Mesothelial cell of epicardium (in vitro differentiated cells): ENCODE measurements around the gene STAT4. TPM values are rescaled to one million over a fixed set of nuclear protein-coding genes. Genes with fewer than 3 reads are reported as not detected.

Experiments
- DNase-seq, 2 experiments: peaks; one replicate each; pipeline ENCODE4 v3.0.0; 2021; ENCODE audit warnings: low spot score in 2 of 2; ENCODE audit not compliant: unreplicated experiment in 2 of 2
- H3K27ac Mint-ChIP-seq: 2 replicates; pipeline ENCODE4 v1.8.0; 2021; ENCODE audit warnings: mixed read lengths
- H3K27me3 Mint-ChIP-seq: 2 replicates; pipeline ENCODE4 v1.8.0; 2021; ENCODE audit warnings: low read depth, mixed read lengths
- H3K36me3 Mint-ChIP-seq: 2 replicates; pipeline ENCODE4 v1.8.0; 2021; ENCODE audit warnings: mixed read lengths
- H3K4me1 Mint-ChIP-seq: 2 replicates; pipeline ENCODE4 v1.8.0; 2021; ENCODE audit warnings: mixed read lengths
- H3K4me3 Mint-ChIP-seq: 2 replicates; pipeline ENCODE4 v1.8.0; 2021; ENCODE audit warnings: mild to moderate bottlenecking, moderate library complexity, mixed read lengths
- H3K9me3 Mint-ChIP-seq: 2 replicates; pipeline ENCODE4 v1.8.0; 2021; ENCODE audit warnings: mixed read lengths
- CTCF ChIP-seq: fragments of 200-600 bp; sonication (generic); IDR thresholded peaks from one replicate; pipeline ENCODE4 v1.5.0; 2021; ENCODE audit warnings: antibody characterized with exemption; ENCODE audit not compliant: unreplicated experiment
- total RNA-seq: library from RNA; stranded (reverse); gene quantifications from 3 replicates; pipeline ENCODE4 v1.2.1, GENCODE V29; 2021

The STAT4 gene
- total RNA-seq, 1 donor from 2014 or later: 2.4 TPM

DNA sequence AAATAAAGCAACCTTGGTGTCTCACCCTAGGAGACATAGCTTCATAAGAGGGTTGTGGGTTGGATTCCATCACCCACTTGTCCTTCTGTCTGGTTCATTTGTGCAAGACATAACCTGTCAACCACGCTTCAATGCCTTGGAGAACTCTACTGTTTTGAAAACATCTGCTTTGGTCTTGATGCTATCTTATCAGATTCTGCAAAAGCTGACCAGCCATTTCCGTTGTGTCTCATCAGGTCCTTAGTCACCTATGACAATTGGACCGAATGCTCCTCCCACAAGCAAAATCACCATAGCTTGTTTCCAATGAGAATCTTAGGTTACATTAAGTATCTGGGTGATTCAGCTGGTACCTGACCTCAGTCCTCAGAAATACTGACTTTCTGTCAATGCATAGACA lies 35.4 kb downstream of the STAT4 start:
- Mint-ChIP-seq H3K36me3 (no peaks in the 10 kb centered on the region), H3K27me3 (peaks cover 62% of the 10 kb centered on the region), H3K4me1 (peaks cover 23% of the 10 kb centered on the region), H3K27ac (no peak overlapping the region), H3K9me3 (peaks cover 5% of the 10 kb centered on the region), H3K4me3 (no peak overlapping the region)
- no peak for DNase-seq
- no peak for TF ChIP-seq CTCF

GRCh38 chr2:191114403-191114886 lies 36.3 kb downstream of the STAT4 start:
- Mint-ChIP-seq H3K27me3 (peaks cover 63% of the 10 kb centered on the region), H3K36me3 (no peaks in the 10 kb centered on the region), H3K9me3 (no peaks in the 10 kb centered on the region), H3K4me3 (no peak overlapping the region), H3K27ac (no peak overlapping the region), H3K4me1 (peaks cover 23% of the 10 kb centered on the region)
- DNase-seq: no peak
- TF ChIP-seq CTCF: no peak

- no peak overlapping the region for H3K4me3 Mint-ChIP-seq
- no peaks in the 10 kb centered on the region for H3K9me3 Mint-ChIP-seq
- no peak overlapping the region for H3K27ac Mint-ChIP-seq
- no peaks in the 10 kb centered on the region for H3K36me3 Mint-ChIP-seq
- peaks cover 59% of the 10 kb centered on the region for H3K27me3 Mint-ChIP-seq
- no peak for TF ChIP-seq CTCF
- peaks cover 23% of the 10 kb centered on the region for H3K4me1 Mint-ChIP-seq
- no peak for DNase-seq
These were observed 37.0 kb downstream of the STAT4 start for GRCh38 chr2:191113761-191114160.

DNA sequence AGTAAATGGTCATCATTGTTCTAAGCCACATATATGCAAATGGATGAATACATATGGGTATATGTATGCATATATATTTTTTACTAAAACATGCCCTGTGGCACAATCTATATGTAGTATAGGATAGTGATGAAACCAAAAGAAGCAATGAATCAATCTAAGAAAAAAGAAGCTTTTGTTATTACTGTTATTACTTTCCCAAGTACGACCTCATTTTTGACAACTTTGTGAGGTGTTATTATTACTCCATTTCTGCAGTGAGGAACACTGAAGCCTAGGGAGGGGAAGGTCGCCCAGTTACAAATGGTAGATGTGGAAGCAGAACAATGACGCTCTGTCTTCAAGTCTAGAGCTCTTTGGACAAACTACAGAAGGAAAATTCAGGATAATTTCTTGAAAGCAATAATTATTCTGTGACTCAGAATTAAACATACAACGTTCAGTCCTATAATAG lies 38.3 kb downstream of the STAT4 start:
- Mint-ChIP-seq H3K4me3 (no peak overlapping the region), H3K4me1 (peaks cover 19% of the 10 kb centered on the region), H3K27ac (no peak overlapping the region), H3K9me3 (no peaks in the 10 kb centered on the region), H3K27me3 (peaks cover 53% of the 10 kb centered on the region), H3K36me3 (no peaks in the 10 kb centered on the region)
- DNase-seq: no peak
- TF ChIP-seq CTCF: no peak

DNA sequence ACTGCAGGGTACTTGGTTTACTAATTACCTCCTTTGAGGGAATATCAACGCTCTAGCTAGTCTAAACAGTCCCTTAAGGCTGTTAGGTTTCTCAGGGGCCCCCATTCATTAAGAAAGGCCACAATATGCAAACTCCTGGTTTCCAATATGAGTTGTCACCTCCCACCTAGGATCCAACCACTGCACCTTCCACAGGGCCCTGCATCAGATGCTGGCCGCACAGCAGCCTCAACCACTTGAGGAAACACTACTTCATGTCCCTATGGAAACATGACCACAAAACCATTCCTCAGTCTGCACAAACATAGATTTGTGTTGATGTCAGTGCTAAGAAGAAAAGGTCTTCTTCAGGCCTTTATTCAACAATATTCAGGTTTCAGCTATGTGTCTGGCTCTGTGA lies 40.9 kb downstream of the STAT4 start:
- Mint-ChIP-seq H3K27ac (no peak overlapping the region), H3K9me3 (no peaks in the 10 kb centered on the region), H3K36me3 (no peaks in the 10 kb centered on the region), H3K27me3 (peaks cover 43% of the 10 kb centered on the region), H3K4me1 (peaks cover 10% of the 10 kb centered on the region), H3K4me3 (no peak overlapping the region)
- TF ChIP-seq CTCF: no peak
- no peak for DNase-seq

DNA sequence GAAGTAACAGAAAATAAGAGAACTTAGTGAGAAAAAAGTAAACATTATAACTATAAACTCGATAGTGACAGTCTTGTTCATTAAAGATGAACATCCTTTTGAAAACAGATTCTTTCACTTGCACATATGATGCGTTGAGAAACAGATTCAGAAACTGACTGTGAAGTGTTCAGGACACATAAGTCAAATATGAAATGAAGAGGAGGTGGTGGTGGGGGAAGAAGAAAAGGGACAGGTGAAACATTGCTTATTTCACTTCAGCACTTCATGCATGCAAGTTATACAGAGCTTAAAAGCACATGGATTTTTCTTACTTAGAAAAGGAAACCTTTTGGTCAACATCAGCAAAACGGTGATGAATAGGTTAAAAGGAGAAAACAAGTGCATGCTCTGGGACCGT lies 42.5 kb downstream of the STAT4 start:
- no peak overlapping the region for H3K4me3 Mint-ChIP-seq
- H3K9me3 Mint-ChIP-seq: no peaks in the 10 kb centered on the region
- no peak for TF ChIP-seq CTCF
- no peaks in the 10 kb centered on the region for H3K36me3 Mint-ChIP-seq
- H3K4me1 Mint-ChIP-seq: peaks cover 3% of the 10 kb centered on the region
- H3K27me3 Mint-ChIP-seq: peaks cover 35% of the 10 kb centered on the region
- no peak overlapping the region for H3K27ac Mint-ChIP-seq
- no peak for DNase-seq
